Gastroesophageal sphincter (tissue), 4 donors: ENCODE data around the gene DSCAML1. TPM values are rescaled to one million over a fixed set of nuclear protein-coding genes. Genes with fewer than 3 reads are reported as not detected.

Experiments used
- ATAC-seq: fragments of 150-250 bp; one replicate; pipeline ENCODE4 v1.9.1; 2016; ENCODE audit warnings: mild to moderate bottlenecking, moderate library complexity
- H3K27ac ChIP-seq, 4 donors: fragments of 200-600 bp; sonication (generic) in 3 of 4; 1 replicate in 3 of 4; 2 replicates in 1 of 4; pipeline ENCODE4 v1.5.1; 2016 to 2019
- H3K27me3 ChIP-seq: fragments of 200-600 bp; sonication (generic); one replicate; pipeline ENCODE4 v1.5.1; 2019
- H3K36me3 ChIP-seq, 2 donors: fragments of 200-600 bp; sonication (generic); one replicate each; pipeline ENCODE4 v1.5.1; 2019; ENCODE audit warnings: control low read depth in 1 of 2
- H3K4me1 ChIP-seq, 3 donors: fragments of 200-600 bp; sonication (generic); 1 replicate in 2 of 3; 2 replicates in 1 of 3; pipeline ENCODE4 v1.5.1; 2016 to 2019; ENCODE audit warnings: control low read depth in 2 of 3
- H3K4me3 ChIP-seq, 2 donors: fragments of 200-600 bp; sonication (generic); one replicate each; pipeline ENCODE4 v1.5.1; 2019; ENCODE audit warnings: mild to moderate bottlenecking in 1 of 2, moderate library complexity in 1 of 2
- H3K9me3 ChIP-seq, 3 donors: fragments of 200-600 bp; sonication (generic); one replicate each; pipeline ENCODE4 v1.5.1; 2017 to 2019; ENCODE audit warnings: control low read depth in 2 of 3
- CTCF ChIP-seq, 4 experiments: fragments of 200-600 bp in 2 of 4; fragments of 450-650 bp in 2 of 4; sonication (generic) in 1 of 4; IDR thresholded peaks; one replicate each; pipeline ENCODE4 v1.5.1; 2017 to 2019; ENCODE audit warnings: antibody characterized with exemption in 4 of 4, mild to moderate bottlenecking in 2 of 4, moderate library complexity in 2 of 4
- EP300 ChIP-seq: sonication (generic); formaldehyde crosslinking; IDR thresholded peaks from one replicate; pipeline ENCODE4 v1.6.1; 2017; ENCODE audit warnings: antibody characterized with exemption, mild to moderate bottlenecking
- POLR2A ChIP-seq, 2 donors: fragments of 450-650 bp; IDR thresholded peaks; one replicate each; pipeline ENCODE4 v1.6.1; 2017; ENCODE audit warnings: antibody characterized with exemption in 2 of 2, mild to moderate bottlenecking in 2 of 2, moderate library complexity in 1 of 2
- POLR2AphosphoS5 ChIP-seq: sonication (generic); formaldehyde crosslinking; IDR thresholded peaks from one replicate; pipeline ENCODE4 v1.6.1; 2017; ENCODE audit warnings: antibody characterized with exemption
- WGBS, 2 donors: methylation state at CpG; one replicate each; pipeline ENCODE4 v1.1.5; 2018; ENCODE audit warnings: low coverage in 1 of 2; 5-methylcytosine and 5-hydroxymethylcytosine counted together
- total RNA-seq, 4 donors: library from RNA; depleted of rRNA; stranded (reverse); fragments of >200 nt; gene quantifications; one replicate each; pipeline ENCODE4 v1.1.0, GENCODE V29; 2016

Gene DSCAML1
- total RNA-seq, 4 donors from 2014 or later: 0.35 to 2.5 (median 0.73) TPM

- Histone ChIP-seq H3K36me3 (no peaks in the 10 kb centered on the region), H3K4me3 (no peak overlapping the region), H3K27me3 (peaks cover 42% of the 10 kb centered on the region), H3K9me3 (no peaks in the 10 kb centered on the region), H3K27ac (no peak overlapping the region), H3K4me1 (no peaks in the 10 kb centered on the region)
- no peak for ATAC-seq
- WGBS, 2 donors: 61% methylated on average over 2 of the region's 5 CpGs; no CpG with 5 or more reads in 1 of the 2 donors
- no peak for TF ChIP-seq POLR2AphosphoS5
- TF ChIP-seq EP300: no peak
- no peak for TF ChIP-seq POLR2A (IDR thresholded peaks at IDR 0.05)
- TF ChIP-seq CTCF (IDR thresholded peaks at IDR 0.05): no peak
Observed at GRCh38 chr11:117607449-117607848, 189.6 kb downstream of the DSCAML1 start.

- no peaks in the 10 kb centered on the region for H3K9me3 ChIP-seq
- no peak overlapping the region for H3K4me3 ChIP-seq
- no peaks in the 10 kb centered on the region for H3K4me1 ChIP-seq
- no peak for TF ChIP-seq POLR2AphosphoS5
- no peak for TF ChIP-seq CTCF (IDR thresholded peaks at IDR 0.05)
- TF ChIP-seq EP300: no peak
- TF ChIP-seq POLR2A (IDR thresholded peaks at IDR 0.05): no peak
- peaks cover 40% of the 10 kb centered on the region for H3K27me3 ChIP-seq
- no peak for ATAC-seq
- H3K27ac ChIP-seq: no peak overlapping the region
- 80% methylated on average over 1 of the region's 5 CpGs; no CpG with 5 or more reads in 1 of the 2 donors for WGBS, 2 donors
- H3K36me3 ChIP-seq: no peaks in the 10 kb centered on the region
Observed at GRCh38 chr11:117606790-117607189, 190.2 kb downstream of the DSCAML1 start.

GRCh38 chr11:117606211-117606610 is 190.8 kb downstream of the DSCAML1 start:
- peaks cover 41% of the 10 kb centered on the region for H3K27me3 ChIP-seq
- TF ChIP-seq POLR2AphosphoS5: no peak
- TF ChIP-seq CTCF (IDR thresholded peaks at IDR 0.05): no peak
- no peak for TF ChIP-seq POLR2A (IDR thresholded peaks at IDR 0.05)
- no peak for TF ChIP-seq EP300
- H3K4me1 ChIP-seq: no peaks in the 10 kb centered on the region
- no peak overlapping the region for H3K4me3 ChIP-seq
- ATAC-seq: no peak
- 61 to 62% methylated on average over 2 to 5 of the region's 5 CpGs for WGBS, 2 donors
- no peaks in the 10 kb centered on the region for H3K9me3 ChIP-seq
- no peaks in the 10 kb centered on the region for H3K36me3 ChIP-seq
- no peak overlapping the region for H3K27ac ChIP-seq

GRCh38 chr11:117605331-117605730 is 191.7 kb downstream of the DSCAML1 start:
- 92 to 100% methylated on average over 1 to 8 of the region's 8 CpGs for WGBS, 2 donors
- Histone ChIP-seq H3K27me3 (peaks cover 46% of the 10 kb centered on the region), H3K9me3 (no peaks in the 10 kb centered on the region), H3K36me3 (no peaks in the 10 kb centered on the region), H3K27ac (no peak overlapping the region), H3K4me3 (no peak overlapping the region), H3K4me1 (no peaks in the 10 kb centered on the region)
- TF ChIP-seq CTCF (IDR thresholded peaks at IDR 0.05) (no peak), EP300 (no peak), POLR2AphosphoS5 (no peak)
- ATAC-seq: no peak

- WGBS, 2 donors: 41 to 80% methylated on average over 1 to 6 of the region's 14 CpGs
Observed at GRCh38 chr11:117604336-117604995, 192.6 kb downstream of the DSCAML1 start.

More at GRCh38 chr11:117604336-117604995, 192.6 kb downstream of the DSCAML1 start:
- TF ChIP-seq EP300 (no peak), POLR2A (IDR thresholded peaks at IDR 0.05) (no peak), POLR2AphosphoS5 (no peak), CTCF (IDR thresholded peaks at IDR 0.05) (no peak)
- H3K27ac ChIP-seq: no peak overlapping the region
- H3K4me3 ChIP-seq: no peak overlapping the region
- peaks cover 54% of the 10 kb centered on the region for H3K27me3 ChIP-seq
- H3K36me3 ChIP-seq: no peaks in the 10 kb centered on the region
- ATAC-seq: peak; percentile 34
- no peaks in the 10 kb centered on the region for H3K4me1 ChIP-seq
- no peaks in the 10 kb centered on the region for H3K9me3 ChIP-seq
